ENCODE measurements around the gene EIF3B.

The EIF3B gene

DNA sequence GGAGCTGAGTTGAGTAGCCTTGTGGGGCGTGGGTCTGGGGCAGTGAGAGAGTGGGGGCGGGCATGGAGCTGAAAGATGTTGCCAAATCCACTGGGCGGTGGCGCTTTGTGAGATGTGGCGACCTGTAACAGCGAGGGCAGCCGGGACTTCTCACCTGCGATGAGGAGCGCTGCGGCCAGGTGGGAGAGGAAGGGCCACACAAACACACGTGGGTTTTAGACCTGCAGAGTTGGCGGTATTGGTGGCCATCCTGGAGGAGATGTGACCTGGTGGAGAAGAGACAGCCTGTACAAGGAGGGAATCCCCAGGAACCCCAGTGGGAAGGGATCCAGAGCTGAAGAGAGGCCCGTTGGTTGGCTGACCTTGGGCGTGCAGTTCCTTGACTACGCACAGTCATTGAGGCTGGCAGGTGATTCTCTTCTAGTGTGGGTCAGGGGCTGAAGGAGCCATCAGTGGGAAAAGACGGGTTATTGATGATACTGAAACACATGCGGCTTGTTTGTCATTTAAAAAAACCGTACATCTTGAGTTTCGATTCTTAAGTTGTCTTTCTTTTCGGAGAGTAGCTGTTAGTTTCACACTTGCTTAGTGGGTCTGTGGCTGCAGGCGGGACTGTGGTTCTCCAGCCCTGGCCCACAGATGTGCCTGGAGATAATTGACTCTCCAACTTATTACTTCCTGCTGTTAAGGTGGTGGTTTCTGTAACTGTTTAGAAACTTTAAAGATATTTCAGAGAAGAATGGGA is 51.1 kb downstream of the EIF3B start:
- no peaks in the 10 kb centered on the region for H3K9me3 ChIP-seq (ENCODE audit: low read length)
- no peaks in the 10 kb centered on the region for H3K9me2 ChIP-seq (ENCODE audit: low read depth, low read length)
- H2AFZ ChIP-seq (ENCODE audit: low read length): no peak overlapping the region
- H3K79me2 ChIP-seq (ENCODE audit: insufficient read depth, low read length): no peaks in the 10 kb centered on the region
- no peak overlapping the region for H3K9ac ChIP-seq (ENCODE audit: low read length)
- no peak overlapping the region for H3K4me3 ChIP-seq (ENCODE audit: low read depth, low read length, poor library complexity, severe bottlenecking)
- H3K27me3 ChIP-seq (ENCODE audit: insufficient read depth, low read length): no peaks in the 10 kb centered on the region; the same call in 1 of the 2 replicates
- peaks cover 11% of the 10 kb centered on the region for H3K4me1 ChIP-seq (ENCODE audit: insufficient read depth, low read length, severe bottlenecking)
- H3K4me2 ChIP-seq (ENCODE audit: low read length): no peak overlapping the region
- no peaks in the 10 kb centered on the region for H3K36me3 ChIP-seq (ENCODE audit: insufficient read depth, low read length)
- H4K20me1 ChIP-seq (ENCODE audit: insufficient read depth, low read length): no peaks in the 10 kb centered on the region
- no peaks in the 10 kb centered on the region for H3F3A ChIP-seq (ENCODE audit: insufficient read depth, low read length)
- TF ChIP-seq EZH2 (IDR thresholded peaks at IDR 0.05; ENCODE audit: borderline replicate concordance, low read length): no peak
- TF ChIP-seq, protein P1, sequence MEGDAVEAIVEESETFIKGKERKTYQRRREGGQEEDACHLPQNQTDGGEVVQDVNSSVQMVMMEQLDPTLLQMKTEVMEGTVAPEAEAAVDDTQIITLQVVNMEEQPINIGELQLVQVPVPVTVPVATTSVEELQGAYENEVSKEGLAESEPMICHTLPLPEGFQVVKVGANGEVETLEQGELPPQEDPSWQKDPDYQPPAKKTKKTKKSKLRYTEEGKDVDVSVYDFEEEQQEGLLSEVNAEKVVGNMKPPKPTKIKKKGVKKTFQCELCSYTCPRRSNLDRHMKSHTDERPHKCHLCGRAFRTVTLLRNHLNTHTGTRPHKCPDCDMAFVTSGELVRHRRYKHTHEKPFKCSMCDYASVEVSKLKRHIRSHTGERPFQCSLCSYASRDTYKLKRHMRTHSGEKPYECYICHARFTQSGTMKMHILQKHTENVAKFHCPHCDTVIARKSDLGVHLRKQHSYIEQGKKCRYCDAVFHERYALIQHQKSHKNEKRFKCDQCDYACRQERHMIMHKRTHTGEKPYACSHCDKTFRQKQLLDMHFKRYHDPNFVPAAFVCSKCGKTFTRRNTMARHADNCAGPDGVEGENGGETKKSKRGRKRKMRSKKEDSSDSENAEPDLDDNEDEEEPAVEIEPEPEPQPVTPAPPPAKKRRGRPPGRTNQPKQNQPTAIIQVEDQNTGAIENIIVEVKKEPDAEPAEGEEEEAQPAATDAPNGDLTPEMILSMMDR (IDR thresholded peaks at IDR 0.05; ENCODE audit: low read length): no peak
- H3K27ac ChIP-seq (ENCODE audit: low read depth, low read length, poor library complexity, severe bottlenecking): no peak overlapping the region

DNA sequence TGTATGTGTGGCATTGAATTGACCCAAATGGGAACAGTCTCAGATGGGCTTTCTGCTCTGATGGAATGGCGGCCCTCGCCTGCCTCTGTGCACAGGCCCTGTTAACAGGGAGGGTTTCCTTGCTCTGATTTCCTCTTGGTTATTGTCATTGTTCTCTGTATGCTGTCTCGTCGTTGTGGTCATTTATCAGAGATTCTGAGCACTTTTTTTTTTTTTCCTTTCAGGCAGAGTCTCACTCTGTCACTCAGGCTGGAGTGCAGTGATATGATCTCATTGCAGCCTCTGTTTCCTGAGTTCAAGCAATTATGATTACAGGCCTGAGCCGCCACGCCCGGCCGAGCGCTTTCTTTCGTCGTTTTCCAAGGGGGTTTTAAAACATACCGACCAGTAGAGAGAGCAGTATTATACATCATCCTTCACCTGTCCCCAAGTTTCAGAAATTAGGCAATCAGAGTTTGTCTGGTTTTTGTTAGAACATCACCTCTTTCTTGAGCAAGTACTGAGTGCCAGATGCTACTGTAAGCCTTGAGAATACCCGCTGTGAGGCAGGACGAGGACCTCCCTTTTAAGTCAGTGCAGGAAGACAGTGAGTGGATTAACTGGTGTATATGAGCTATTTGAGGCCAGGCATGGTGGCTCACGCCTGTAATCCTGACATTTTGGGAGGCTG is 55.3 kb downstream of the EIF3B start:
- Histone ChIP-seq H3K79me2 (ENCODE audit: insufficient read depth, low read length) (no peaks in the 10 kb centered on the region), H3K4me1 (ENCODE audit: insufficient read depth, low read length, severe bottlenecking) (no peaks in the 10 kb centered on the region), H3K36me3 (ENCODE audit: insufficient read depth, low read length) (no peaks in the 10 kb centered on the region), H3K4me3 (ENCODE audit: low read depth, low read length, poor library complexity, severe bottlenecking) (no peak overlapping the region), H4K20me1 (ENCODE audit: insufficient read depth, low read length) (no peaks in the 10 kb centered on the region), H3K4me2 (ENCODE audit: low read length) (no peak overlapping the region), H3K9me2 (ENCODE audit: low read depth, low read length) (no peaks in the 10 kb centered on the region), H3K9ac (ENCODE audit: low read length) (no peak overlapping the region), H3K9me3 (ENCODE audit: low read length) (no peaks in the 10 kb centered on the region), H3K27ac (ENCODE audit: low read depth, low read length, poor library complexity, severe bottlenecking) (no peak overlapping the region), H2AFZ (ENCODE audit: low read length) (no peak overlapping the region), H3K27me3 (ENCODE audit: insufficient read depth, low read length) (no peaks in the 10 kb centered on the region; the same call in 1 of the 2 replicates), H3F3A (ENCODE audit: insufficient read depth, low read length) (no peaks in the 10 kb centered on the region)
- TF ChIP-seq EZH2 (IDR thresholded peaks at IDR 0.05; ENCODE audit: borderline replicate concordance, low read length): no peak
- TF ChIP-seq, protein P1 (IDR thresholded peaks at IDR 0.05; ENCODE audit: low read length): no peak

DNA sequence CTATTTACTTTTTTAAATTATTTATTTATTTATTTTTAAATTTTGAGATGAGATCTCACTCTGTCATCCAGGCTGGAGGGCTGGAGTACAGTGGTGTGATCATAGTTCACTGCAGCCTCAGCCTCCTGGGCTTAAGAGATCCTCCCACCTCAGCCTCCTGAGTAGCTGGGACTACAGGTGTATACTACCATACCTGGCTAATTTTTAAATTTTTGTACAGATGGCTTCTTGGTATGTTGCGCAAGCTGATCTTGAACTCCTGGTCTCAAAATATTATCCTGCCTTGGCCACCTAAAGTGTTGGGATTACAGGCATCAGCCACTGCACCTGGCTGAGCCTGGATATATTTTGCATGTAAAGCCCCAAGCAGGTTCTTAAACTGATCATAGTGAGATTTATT is 56.4 kb downstream of the EIF3B start:
- no peak overlapping the region for H3K9ac ChIP-seq (ENCODE audit: low read length)
- H3K4me2 ChIP-seq (ENCODE audit: low read length): no peak overlapping the region
- no peak for TF ChIP-seq EZH2 (IDR thresholded peaks at IDR 0.05; ENCODE audit: borderline replicate concordance, low read length)
- TF ChIP-seq, protein P1 (IDR thresholded peaks at IDR 0.05; ENCODE audit: low read length): no peak
- H3K4me3 ChIP-seq (ENCODE audit: low read depth, low read length, poor library complexity, severe bottlenecking): no peak overlapping the region
- no peaks in the 10 kb centered on the region; the same call in 1 of the 2 replicates for H3K27me3 ChIP-seq (ENCODE audit: insufficient read depth, low read length)
- H3K36me3 ChIP-seq (ENCODE audit: insufficient read depth, low read length): no peaks in the 10 kb centered on the region
- no peak overlapping the region for H2AFZ ChIP-seq (ENCODE audit: low read length)
- no peaks in the 10 kb centered on the region for H3K79me2 ChIP-seq (ENCODE audit: insufficient read depth, low read length)
- H3K9me3 ChIP-seq (ENCODE audit: low read length): no peaks in the 10 kb centered on the region
- H3K9me2 ChIP-seq (ENCODE audit: low read depth, low read length): no peaks in the 10 kb centered on the region
- no peak overlapping the region for H3K27ac ChIP-seq (ENCODE audit: low read depth, low read length, poor library complexity, severe bottlenecking)
- no peaks in the 10 kb centered on the region for H4K20me1 ChIP-seq (ENCODE audit: insufficient read depth, low read length)
- H3F3A ChIP-seq (ENCODE audit: insufficient read depth, low read length): no peaks in the 10 kb centered on the region
- no peaks in the 10 kb centered on the region for H3K4me1 ChIP-seq (ENCODE audit: insufficient read depth, low read length, severe bottlenecking)
